Body of pancreas (tissue), 4 donors: ENCODE data around the gene ZNF200. TPM values are rescaled to one million over a fixed set of nuclear protein-coding genes. Genes with fewer than 3 reads are reported as not detected.
"Not testable (repeated sequence)": the region's sequence is repeated elsewhere in the genome, so short reads cannot be mapped to it uniquely, and the experiment has no call there.

Experiments
- ATAC-seq: fragments of 150-250 bp; one replicate; pipeline ENCODE4 v1.9.1; 2016
- DNase-seq, 4 donors: peaks; one replicate each; pipeline ENCODE4 v3.0.0-alpha.2; 2019
- H3K27ac ChIP-seq, 4 donors: fragments of 200-600 bp; sonication (generic); 1 replicate in 3 of 4; 2 replicates in 1 of 4; pipeline versions ENCODE4 v1.5.1 to v1.6.1; 2016 to 2019; ENCODE audit warnings: mild to moderate bottlenecking in 1 of 4, mixed read lengths in 1 of 4, moderate library complexity in 1 of 4
- H3K27me3 ChIP-seq, 2 donors: fragments of 200-600 bp; sonication (generic); one replicate each; pipeline ENCODE4 v1.6.0; 2016; ENCODE audit warnings: mild to moderate bottlenecking in 1 of 2
- H3K36me3 ChIP-seq, 2 donors: fragments of 200-600 bp; sonication (generic); replicated peaks in 1 of 2; 2 replicates each; pipeline ENCODE4 v1.5.1; 2016; ENCODE audit warnings: low read depth in 2 of 2; ENCODE audit not compliant: insufficient read depth in 1 of 2
- H3K4me1 ChIP-seq: fragments of 200-600 bp; sonication (generic); one replicate; pipeline ENCODE4 v1.6.0; 2016
- H3K4me3 ChIP-seq, 2 donors: fragments of 200-600 bp; sonication (generic); 1 replicate in 1 of 2; 2 replicates in 1 of 2; pipeline ENCODE4 v1.5.1; 2016 to 2019
- H3K9me3 ChIP-seq, 3 donors: fragments of 200-600 bp; sonication (generic); 1 replicate in 2 of 3; 2 replicates in 1 of 3; pipeline ENCODE4 v1.5.1; 2016
- POLR2A ChIP-seq, 3 donors: fragments of 450-650 bp; IDR thresholded peaks; one replicate each; pipeline ENCODE4 v1.6.1; 2016; ENCODE audit warnings: antibody characterized with exemption in 3 of 3, mild to moderate bottlenecking in 2 of 3
- WGBS, 2 donors: methylation state at CpG; one replicate each; pipeline ENCODE4 v1.1.5; 2017; 5-methylcytosine and 5-hydroxymethylcytosine counted together
- intact Hi-C: fragments of 100-400 bp; cut with DNase I; formaldehyde crosslinking; loops from one replicate; pipeline ENCODE4 v1.15.1; 2023
- total RNA-seq, 2 donors: library from RNA; depleted of rRNA; stranded (reverse); fragments of >200 nt; gene quantifications; one replicate each; pipeline ENCODE4 v1.1.0, GENCODE V29; 2016
- TF ChIP-seq, protein P1 (sequence below), 7 experiments: fragments of 450-650 bp in 4 of 7; fragments of 200-600 bp in 3 of 7; sonication (generic) in 3 of 7; IDR thresholded peaks; one replicate each; pipeline ENCODE4 v1.5.1; 2016 to 2019; ENCODE audit warnings: antibody characterized with exemption in 7 of 7

Gene ZNF200
- total RNA-seq, 2 donors from 2014 or later, result 2.0 to 7.0 TPM

DNA sequence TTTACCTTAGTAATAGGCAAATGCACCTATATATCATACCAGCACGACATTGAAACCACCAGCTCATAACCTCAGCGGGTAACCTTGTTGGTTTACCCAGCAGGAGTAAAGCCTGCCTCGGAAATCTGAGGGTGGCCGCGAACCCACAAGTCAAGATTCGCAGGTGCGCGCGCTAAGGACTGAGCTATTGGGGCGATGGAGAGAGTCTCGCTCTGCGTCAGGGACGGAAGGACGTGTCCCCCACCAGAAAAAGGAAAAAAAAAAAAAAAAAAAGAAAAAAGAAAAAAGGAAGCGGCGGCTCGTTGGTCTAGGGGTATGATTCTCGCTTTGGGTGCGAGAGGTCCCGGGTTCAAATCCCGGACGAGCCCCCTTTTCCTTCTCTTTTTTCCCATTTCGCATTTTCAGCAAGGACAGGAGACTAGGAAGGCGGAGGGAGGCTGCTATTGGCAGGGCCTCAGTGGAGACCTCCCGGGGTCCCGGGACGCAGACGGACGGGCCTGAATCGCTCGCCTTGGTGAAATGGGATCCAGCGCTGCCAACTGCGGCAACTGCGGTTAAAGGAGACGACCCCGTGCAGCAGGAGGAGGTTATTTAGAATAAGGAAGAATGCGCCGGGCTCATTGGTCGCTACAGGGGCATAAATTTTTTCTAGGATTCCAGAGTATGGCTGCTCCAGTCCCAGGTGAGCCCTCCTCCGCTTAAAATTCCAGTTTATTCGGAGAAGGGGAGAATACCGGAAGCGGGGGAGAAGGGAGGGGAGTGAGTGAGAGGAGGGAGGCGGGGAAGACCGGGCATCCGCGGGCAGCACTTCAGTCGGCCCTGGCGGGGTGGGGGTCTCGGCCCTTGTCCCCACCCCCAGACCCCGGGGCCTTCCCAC is 46.9 kb downstream of the ZNF200 start, which contains the start of gene OR1F1:
Gene OR1F1, plus strand, starts transcription at position 407 of the 877 bp plus-strand sequence.
- Histone ChIP-seq H3K4me3 (no peak within 1 kb of the TSS), H3K9me3 (no peaks in the 10 kb centered on the region), H3K36me3 (no peaks in the 10 kb centered on the region), H3K27ac (no peak within 1 kb of the TSS), H3K4me1 (peaks cover 24% of the 10 kb centered on the region), H3K27me3 (peaks cover 4 to 62% of the 10 kb centered on the region in 2 donors)
- ATAC-seq, result peak; percentile 22
- no peak for DNase-seq
- no peak for TF ChIP-seq POLR2A (IDR thresholded peaks at IDR 0.05)
- TF ChIP-seq, protein P1, sequence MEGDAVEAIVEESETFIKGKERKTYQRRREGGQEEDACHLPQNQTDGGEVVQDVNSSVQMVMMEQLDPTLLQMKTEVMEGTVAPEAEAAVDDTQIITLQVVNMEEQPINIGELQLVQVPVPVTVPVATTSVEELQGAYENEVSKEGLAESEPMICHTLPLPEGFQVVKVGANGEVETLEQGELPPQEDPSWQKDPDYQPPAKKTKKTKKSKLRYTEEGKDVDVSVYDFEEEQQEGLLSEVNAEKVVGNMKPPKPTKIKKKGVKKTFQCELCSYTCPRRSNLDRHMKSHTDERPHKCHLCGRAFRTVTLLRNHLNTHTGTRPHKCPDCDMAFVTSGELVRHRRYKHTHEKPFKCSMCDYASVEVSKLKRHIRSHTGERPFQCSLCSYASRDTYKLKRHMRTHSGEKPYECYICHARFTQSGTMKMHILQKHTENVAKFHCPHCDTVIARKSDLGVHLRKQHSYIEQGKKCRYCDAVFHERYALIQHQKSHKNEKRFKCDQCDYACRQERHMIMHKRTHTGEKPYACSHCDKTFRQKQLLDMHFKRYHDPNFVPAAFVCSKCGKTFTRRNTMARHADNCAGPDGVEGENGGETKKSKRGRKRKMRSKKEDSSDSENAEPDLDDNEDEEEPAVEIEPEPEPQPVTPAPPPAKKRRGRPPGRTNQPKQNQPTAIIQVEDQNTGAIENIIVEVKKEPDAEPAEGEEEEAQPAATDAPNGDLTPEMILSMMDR (IDR thresholded peaks at IDR 0.05), result no peak
- 2 to 7% methylated on average over 42 to 51 of the region's 51 CpGs for WGBS, 2 donors
- intact Hi-C loops, result no loop called here

GRCh38 chr16:3186946-3187690 is 47.8 kb downstream of the ZNF200 start:
- TF ChIP-seq, protein P1 (IDR thresholded peaks at IDR 0.05), result no peak
- TF ChIP-seq POLR2A (IDR thresholded peaks at IDR 0.05), result no peak
- Histone ChIP-seq H3K9me3 (no peaks in the 10 kb centered on the region), H3K36me3 (no peaks in the 10 kb centered on the region), H3K27ac (no peak overlapping the region), H3K27me3 (peaks cover 4 to 62% of the 10 kb centered on the region in 2 donors), H3K4me3 (no peak overlapping the region), H3K4me1 (peaks cover 32% of the 10 kb centered on the region)
- DNase-seq (no peak), ATAC-seq (no peak)
- 53 to 74% methylated on average over 22 to 23 of the region's 23 CpGs for WGBS, 2 donors
- intact Hi-C loops, result no loop called here

- intact Hi-C loops, result no loop called here
- no peak overlapping the region for H3K4me3 ChIP-seq
- TF ChIP-seq POLR2A (IDR thresholded peaks at IDR 0.05), result no peak
- TF ChIP-seq, protein P1 (IDR thresholded peaks at IDR 0.05), result no peak
Measured at GRCh38 chr16:3183445-3184139, 51.4 kb downstream of the ZNF200 start.

GRCh38 chr16:3182608-3183444 is 52.1 kb downstream of the ZNF200 start:
- no peaks in the 10 kb centered on the region for H3K36me3 ChIP-seq
- H3K4me3 ChIP-seq, result no peak overlapping the region
- H3K9me3 ChIP-seq, result no peaks in the 10 kb centered on the region
- WGBS, 2 donors, result 1 to 4% methylated on average over 10 to 52 of the region's 72 CpGs
- peaks cover 0 to 40% of the 10 kb centered on the region in 2 donors for H3K27me3 ChIP-seq
- ATAC-seq (peak; percentile 52), DNase-seq (peak; percentile 37 to 50 (median 46))
- TF ChIP-seq, protein P1 (IDR thresholded peaks at IDR 0.05), result peak in 5 of 7 experiments; percentile 24 to 50 (median 44)
- TF ChIP-seq POLR2A (IDR thresholded peaks at IDR 0.05), result no peak
- peaks cover 16% of the 10 kb centered on the region for H3K4me1 ChIP-seq
- intact Hi-C loops, result no loop called here
- H3K27ac ChIP-seq, result no peak overlapping the region

More at GRCh38 chr16:3183445-3184139, 51.4 kb downstream of the ZNF200 start:
- Histone ChIP-seq H3K27ac (no peak overlapping the region), H3K36me3 (no peaks in the 10 kb centered on the region), H3K27me3 (peaks cover 1 to 46% of the 10 kb centered on the region in 2 donors), H3K9me3 (no peaks in the 10 kb centered on the region), H3K4me1 (peaks cover 22% of the 10 kb centered on the region)
- ATAC-seq, result no peak
- DNase-seq, result no peak
- WGBS, 2 donors, result 5 to 14% methylated on average over 31 to 42 of the region's 42 CpGs

- H3K27me3 ChIP-seq, result peaks cover 0 to 38% of the 10 kb centered on the region in 2 donors
- WGBS, 2 donors, result 26 to 29% methylated on average over 8 of the region's 8 CpGs
Measured at GRCh38 chr16:3182293-3182607, 52.7 kb downstream of the ZNF200 start.

More at GRCh38 chr16:3182293-3182607, 52.7 kb downstream of the ZNF200 start:
- H3K27ac ChIP-seq, H3K9me3 ChIP-seq, H3K36me3 ChIP-seq, DNase-seq, ATAC-seq, intact Hi-C loops, H3K4me3 ChIP-seq: not testable (repeated sequence)
- peaks cover 16% of the 10 kb centered on the region for H3K4me1 ChIP-seq
